Adipocyte (in vitro differentiated cells): ENCODE results near the gene SELENOO.

Experiments used
- DNase-seq: peaks from one replicate; pipeline ENCODE4 v3.0.0-alpha.2; 2015; ENCODE audit warnings: low read depth
- H3K27me3 ChIP-seq: replicated peaks from 2 replicates; pipeline ENCODE4 v1.7.0; 2013; ENCODE audit warnings: mild to moderate bottlenecking, low read length, moderate library complexity; ENCODE audit not compliant: control insufficient read depth, insufficient read depth
- H3K36me3 ChIP-seq: 2 replicates; pipeline ENCODE4 v1.7.0; 2013; ENCODE audit warnings: low read length, mild to moderate bottlenecking, moderate library complexity; ENCODE audit not compliant: control insufficient read depth, insufficient read depth, severe bottlenecking
- H3K4me1 ChIP-seq: 2 replicates; pipeline ENCODE4 v1.7.0; 2013; ENCODE audit warnings: mild to moderate bottlenecking, low read length, moderate library complexity; ENCODE audit not compliant: control insufficient read depth, insufficient read depth
- H3K4me3 ChIP-seq: 2 replicates; pipeline ENCODE4 v1.7.0; 2013; ENCODE audit warnings: mild to moderate bottlenecking, low read length, moderate library complexity
- H3K9ac ChIP-seq: 2 replicates; pipeline ENCODE4 v1.7.0; 2013; ENCODE audit warnings: mild to moderate bottlenecking, low read length, moderate library complexity
- H3K9me3 ChIP-seq: 2 replicates; pipeline ENCODE4 v1.7.0; 2013; ENCODE audit warnings: mild to moderate bottlenecking, low read length, moderate library complexity; ENCODE audit not compliant: control insufficient read depth

SELENOO gene

DNA sequence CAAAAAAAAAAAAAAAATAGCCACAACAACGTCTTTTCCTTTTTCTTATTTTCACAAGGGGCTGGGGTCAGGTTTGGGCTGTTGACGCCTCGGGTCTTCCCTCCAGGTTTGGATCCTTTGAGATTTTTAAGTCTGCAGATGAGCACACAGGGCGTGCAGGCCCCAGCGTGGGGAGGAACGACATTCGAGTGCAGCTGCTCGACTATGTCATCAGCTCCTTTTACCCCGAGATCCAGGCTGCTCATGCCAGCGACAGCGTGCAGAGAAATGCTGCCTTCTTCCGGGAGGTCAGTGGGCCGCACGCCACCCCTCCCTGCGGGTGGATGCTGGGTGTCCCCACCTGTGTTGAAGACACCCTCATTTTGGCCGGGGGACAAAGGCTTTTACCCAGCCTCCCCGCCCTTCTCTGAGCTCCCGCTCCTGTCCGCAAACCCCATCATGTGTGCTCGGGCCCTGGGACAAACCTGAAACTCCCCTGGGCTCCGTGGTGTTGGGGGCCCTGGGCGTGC, 7.7 kb downstream of the SELENOO start:
- peaks cover 42% of the 10 kb centered on the region for H3K36me3 ChIP-seq
- DNase-seq: no peak
- no peak overlapping the region for H3K4me3 ChIP-seq
- peaks cover 19% of the 10 kb centered on the region for H3K4me1 ChIP-seq
- no peak overlapping the region for H3K9ac ChIP-seq
- H3K9me3 ChIP-seq: no peaks in the 10 kb centered on the region
- H3K27me3 ChIP-seq: no peaks in the 10 kb centered on the region

DNA sequence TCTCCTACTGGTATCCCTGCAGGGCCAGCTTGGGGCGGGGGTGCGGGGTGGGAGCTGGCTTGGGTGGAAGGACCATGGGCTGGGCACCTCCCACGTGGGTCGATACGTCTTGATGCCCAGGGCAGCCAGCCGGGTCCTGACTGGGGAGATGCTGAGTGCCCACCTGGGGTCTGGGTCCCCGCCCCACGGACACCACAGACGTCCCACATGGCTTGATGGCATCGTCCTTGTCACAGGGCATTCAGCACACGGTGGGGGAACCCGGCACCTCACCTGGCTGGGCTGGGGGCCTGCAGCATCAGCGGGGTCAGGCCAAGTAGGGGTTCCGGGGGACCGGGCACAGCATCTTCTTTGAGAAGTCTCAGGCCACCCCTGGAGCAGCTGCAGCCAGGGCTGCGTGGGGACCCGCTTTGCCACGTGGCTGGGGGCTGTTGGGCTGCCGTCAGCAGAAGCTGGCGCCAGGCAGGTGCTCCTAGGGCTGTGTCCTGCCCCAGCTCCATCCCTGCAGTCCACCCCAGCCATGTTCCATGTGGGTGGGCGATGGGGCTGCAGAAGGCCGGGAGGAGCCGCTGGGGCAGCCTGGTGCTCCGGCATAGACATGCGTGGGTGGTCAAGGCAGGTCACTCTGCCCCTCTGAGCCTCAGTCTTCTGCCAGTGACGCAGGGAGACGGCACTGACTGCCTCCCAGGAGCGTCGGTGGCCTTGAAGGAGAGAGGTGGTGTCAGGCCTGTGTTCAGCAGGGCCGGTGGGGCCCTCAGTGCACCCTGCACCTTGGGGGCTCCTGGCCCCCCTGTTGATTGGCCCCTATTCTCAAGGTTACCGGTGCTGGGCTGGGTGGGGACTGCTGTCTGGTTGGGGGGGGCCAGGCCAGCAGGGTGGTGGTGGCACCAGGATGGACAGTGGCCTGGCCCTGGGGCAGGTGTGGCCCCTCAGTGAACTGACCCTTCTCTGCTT, 8.4 kb downstream of the SELENOO start:
- H3K4me1 ChIP-seq: peaks cover 19% of the 10 kb centered on the region
- no peak overlapping the region for H3K4me3 ChIP-seq
- H3K36me3 ChIP-seq: peaks cover 41% of the 10 kb centered on the region
- DNase-seq: no peak
- H3K27me3 ChIP-seq: no peaks in the 10 kb centered on the region
- no peaks in the 10 kb centered on the region for H3K9me3 ChIP-seq
- no peak overlapping the region for H3K9ac ChIP-seq

DNA sequence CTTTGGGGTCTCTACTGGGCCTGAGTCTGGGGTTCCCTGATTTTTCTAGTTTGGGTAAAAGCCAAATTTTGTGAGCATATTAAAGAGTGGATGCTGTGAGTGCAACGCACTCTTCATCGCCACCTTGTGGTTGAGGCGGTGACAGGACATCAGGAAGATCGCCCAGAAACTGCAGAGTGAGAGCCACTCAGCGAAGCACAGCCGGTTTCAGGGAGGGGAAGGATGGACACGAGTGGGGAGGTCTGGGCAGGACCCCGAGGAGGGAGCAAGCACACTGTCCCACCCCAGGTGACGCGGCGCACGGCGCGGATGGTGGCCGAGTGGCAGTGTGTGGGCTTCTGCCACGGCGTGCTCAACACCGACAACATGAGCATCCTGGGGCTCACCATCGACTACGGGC, 9.1 kb downstream of the SELENOO start:
- no peaks in the 10 kb centered on the region for H3K9me3 ChIP-seq
- peaks cover 46% of the 10 kb centered on the region for H3K36me3 ChIP-seq
- H3K4me1 ChIP-seq: peaks cover 14% of the 10 kb centered on the region
- H3K9ac ChIP-seq: no peak overlapping the region
- no peaks in the 10 kb centered on the region for H3K27me3 ChIP-seq
- H3K4me3 ChIP-seq: no peak overlapping the region
- peak; percentile 82 for DNase-seq

DNA sequence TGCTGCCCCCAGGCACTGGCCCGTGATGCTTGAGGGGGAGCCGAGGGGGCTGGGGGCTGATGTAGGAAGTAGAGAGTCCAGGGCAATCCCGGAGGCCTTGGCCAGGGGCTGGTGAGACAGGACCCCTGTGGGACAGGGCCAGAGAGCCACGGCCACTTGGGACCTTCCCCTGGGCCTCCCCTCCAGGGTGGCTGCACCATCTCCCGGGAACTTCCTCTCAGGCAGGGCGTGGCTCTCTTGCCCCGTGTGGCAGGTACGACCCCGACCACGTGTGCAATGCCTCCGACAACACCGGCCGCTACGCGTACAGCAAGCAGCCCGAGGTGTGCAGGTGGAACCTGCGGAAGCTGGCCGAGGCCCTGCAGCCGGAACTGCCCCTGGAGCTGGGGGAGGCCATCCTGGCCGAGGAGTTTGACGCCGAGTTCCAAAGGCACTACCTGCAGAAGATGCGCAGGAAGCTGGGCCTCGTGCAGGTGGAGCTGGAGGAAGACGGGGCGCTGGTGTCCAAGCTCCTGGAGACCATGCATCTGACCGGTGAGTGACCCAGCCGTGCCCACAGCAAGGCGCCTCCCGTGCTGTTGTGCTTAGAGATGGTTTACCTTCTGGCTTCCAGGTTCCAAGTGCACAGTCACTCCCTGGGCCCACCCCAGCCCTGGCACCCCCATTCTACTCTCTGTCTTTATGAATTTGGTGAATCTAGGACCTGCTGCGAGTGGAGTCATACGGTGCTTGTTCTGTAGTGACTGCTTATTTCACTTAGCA, 9.7 kb downstream of the SELENOO start:
- Histone ChIP-seq H3K27me3 (no peaks in the 10 kb centered on the region), H3K9ac (no peak overlapping the region), H3K4me1 (peaks cover 10% of the 10 kb centered on the region), H3K36me3 (peaks cover 50% of the 10 kb centered on the region), H3K4me3 (no peak overlapping the region), H3K9me3 (no peaks in the 10 kb centered on the region)
- DNase-seq: no peak

DNA sequence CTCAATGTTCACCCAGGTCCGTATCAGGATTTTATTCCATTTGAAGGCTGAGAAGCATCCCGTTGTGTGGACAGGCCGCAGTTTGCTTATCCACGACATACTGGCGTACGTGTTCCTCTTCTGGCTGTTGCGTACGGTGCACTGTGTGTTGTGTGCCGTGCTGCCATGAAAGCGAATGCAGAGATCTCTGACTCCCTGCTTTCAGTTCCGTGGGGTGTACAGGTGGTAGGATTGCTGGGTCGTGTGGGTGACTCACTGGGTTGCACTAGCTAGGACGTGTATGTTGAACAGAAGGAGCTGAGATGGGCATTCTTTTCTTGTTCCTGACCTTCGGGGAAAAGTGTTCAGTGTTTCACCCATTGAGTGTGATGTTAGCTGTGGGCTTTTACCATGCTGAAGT, 10.3 kb downstream of the SELENOO start:
- peaks cover 6% of the 10 kb centered on the region for H3K4me1 ChIP-seq
- H3K9me3 ChIP-seq: no peaks in the 10 kb centered on the region
- H3K9ac ChIP-seq: no peak overlapping the region
- H3K36me3 ChIP-seq: peaks cover 56% of the 10 kb centered on the region
- no peaks in the 10 kb centered on the region for H3K27me3 ChIP-seq
- no peak overlapping the region for H3K4me3 ChIP-seq
- no peak for DNase-seq

GRCh38 chr22:50213263-50213662, 12.5 kb downstream of the SELENOO start:
- H3K9me3 ChIP-seq: no peaks in the 10 kb centered on the region
- no peak overlapping the region for H3K9ac ChIP-seq
- no peaks in the 10 kb centered on the region for H3K27me3 ChIP-seq
- H3K36me3 ChIP-seq: peaks cover 63% of the 10 kb centered on the region
- DNase-seq: no peak
- H3K4me1 ChIP-seq: no peaks in the 10 kb centered on the region
- no peak overlapping the region for H3K4me3 ChIP-seq

DNA sequence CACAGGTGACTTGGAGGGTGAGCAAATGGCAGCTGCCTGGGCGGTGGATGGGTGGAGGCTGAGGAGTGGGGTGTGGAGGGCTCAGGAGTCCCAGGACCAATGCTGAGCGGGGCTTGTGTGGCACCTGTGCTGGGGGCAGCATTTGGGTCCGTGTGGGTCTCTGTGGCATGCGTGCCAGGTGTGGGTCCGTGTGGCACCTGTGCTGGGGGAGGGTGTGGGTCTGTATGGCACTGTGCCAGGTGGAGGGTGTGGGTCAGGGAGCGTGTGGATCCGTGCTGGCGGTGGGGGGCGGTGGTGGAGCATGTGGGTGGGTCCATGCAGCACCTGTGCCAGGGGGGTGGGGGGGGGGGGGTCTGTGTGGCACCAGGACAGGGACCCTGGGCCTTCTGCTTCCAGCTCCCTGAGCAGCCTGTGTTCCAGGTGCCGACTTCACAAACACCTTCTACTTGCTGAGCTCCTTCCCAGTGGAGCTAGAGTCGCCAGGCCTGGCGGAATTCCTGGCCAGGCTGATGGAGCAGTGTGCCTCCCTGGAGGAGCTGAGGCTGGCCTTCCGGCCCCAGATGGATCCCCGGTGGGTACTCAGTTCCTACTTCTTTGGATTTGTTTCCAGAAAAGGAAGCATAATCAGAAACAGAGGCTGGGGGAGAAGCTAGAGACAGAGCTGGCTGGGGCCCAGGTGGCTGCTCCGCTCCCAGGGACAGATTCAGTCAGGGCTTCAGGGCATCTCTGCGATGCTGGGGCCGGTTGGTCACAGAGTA, 14.7 kb downstream of the SELENOO start:
- Histone ChIP-seq H3K9me3 (no peaks in the 10 kb centered on the region), H3K36me3 (peaks cover 74% of the 10 kb centered on the region), H3K4me3 (no peak overlapping the region), H3K27me3 (no peaks in the 10 kb centered on the region), H3K4me1 (no peaks in the 10 kb centered on the region), H3K9ac (no peak overlapping the region)
- DNase-seq: no peak

- no peak for DNase-seq
- Histone ChIP-seq H3K9ac (no peak overlapping the region), H3K4me3 (no peak overlapping the region), H3K36me3 (peaks cover 74% of the 10 kb centered on the region), H3K9me3 (no peaks in the 10 kb centered on the region), H3K4me1 (no peaks in the 10 kb centered on the region), H3K27me3 (no peaks in the 10 kb centered on the region)
Measured at GRCh38 chr22:50216055-50216683, 15.4 kb downstream of the SELENOO start.

DNA sequence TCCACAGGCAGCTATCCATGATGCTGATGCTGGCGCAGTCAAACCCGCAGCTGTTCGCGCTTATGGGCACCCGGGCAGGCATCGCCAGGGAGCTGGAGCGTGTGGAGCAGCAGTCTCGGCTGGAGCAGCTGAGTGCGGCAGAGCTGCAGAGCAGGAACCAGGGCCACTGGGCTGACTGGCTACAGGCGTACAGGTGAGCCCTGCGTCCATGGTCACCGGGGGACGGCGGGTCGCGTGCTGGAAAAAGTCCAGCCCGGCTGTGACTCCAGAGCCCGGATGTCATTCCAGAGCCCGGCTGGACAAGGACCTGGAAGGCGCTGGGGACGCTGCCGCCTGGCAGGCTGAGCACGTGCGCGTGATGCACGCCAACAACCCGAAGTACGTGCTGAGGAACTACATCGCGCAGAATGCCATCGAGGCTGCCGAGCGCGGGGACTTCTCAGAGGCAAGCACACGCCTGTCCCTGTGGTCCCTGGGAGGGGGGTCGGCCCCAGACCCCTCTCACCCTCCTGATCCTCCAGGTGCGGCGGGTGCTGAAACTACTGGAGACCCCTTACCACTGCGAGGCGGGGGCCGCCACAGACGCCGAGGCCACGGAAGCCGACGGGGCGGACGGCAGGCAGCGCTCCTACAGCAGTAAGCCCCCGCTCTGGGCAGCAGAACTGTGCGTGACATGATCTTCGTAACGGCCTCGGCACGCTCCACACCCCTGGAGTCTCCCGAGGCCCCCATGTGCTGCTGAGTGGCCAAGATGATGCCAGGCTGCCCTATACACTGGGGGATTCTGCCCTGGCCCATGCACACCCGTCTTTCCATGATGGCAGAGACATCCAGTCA, 16.1 kb downstream of the SELENOO start:
- Histone ChIP-seq H3K9ac (no peak overlapping the region), H3K9me3 (no peaks in the 10 kb centered on the region), H3K4me1 (no peaks in the 10 kb centered on the region), H3K4me3 (no peak overlapping the region), H3K36me3 (peaks cover 79% of the 10 kb centered on the region), H3K27me3 (no peaks in the 10 kb centered on the region)
- DNase-seq: no peak

DNA sequence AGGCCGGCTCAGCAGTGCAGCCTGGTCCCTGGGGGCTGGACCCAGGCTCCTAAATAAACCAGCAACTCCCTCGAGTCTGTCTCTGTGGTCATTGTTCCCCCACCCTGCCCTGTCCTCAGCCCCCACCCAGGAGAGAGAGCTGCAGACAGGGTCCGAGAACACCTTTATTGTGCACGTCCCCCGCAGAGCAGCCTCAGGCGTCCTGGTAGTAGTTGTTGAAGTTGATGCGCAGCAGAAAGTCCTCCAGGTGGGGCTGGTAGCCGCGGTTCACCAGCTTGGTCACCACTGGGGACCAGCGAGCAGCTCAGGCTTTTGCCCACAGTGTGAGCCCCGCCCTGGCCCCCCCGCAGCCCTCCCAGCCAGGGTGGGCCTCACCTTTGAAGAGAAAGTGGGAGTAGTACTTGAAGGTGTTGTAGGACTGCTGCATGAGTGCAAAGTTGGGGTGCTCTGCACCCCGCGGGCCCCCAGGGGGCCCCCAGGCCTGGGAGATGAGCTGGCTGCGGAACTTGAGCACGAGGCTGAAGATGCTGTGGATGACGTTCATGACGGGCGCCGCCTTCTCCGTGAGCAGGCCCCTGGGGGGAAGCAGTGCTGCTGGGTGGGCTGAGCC, 16.8 kb downstream of the SELENOO start:
- H3K9ac ChIP-seq: no peak overlapping the region
- no peak for DNase-seq
- H3K4me3 ChIP-seq: no peak overlapping the region
- no peaks in the 10 kb centered on the region for H3K9me3 ChIP-seq
- peaks cover 80% of the 10 kb centered on the region for H3K36me3 ChIP-seq
- no peaks in the 10 kb centered on the region for H3K27me3 ChIP-seq
- no peaks in the 10 kb centered on the region for H3K4me1 ChIP-seq
